ENCODE results near the gene GOLT1A. TPM values are rescaled to one million over a fixed set of nuclear protein-coding genes. Genes with fewer than 3 reads are reported as not detected.

GOLT1A gene
- total RNA-seq, 2 donors from 2014 or later: not detected

GRCh38 chr1:204225841-204226735, 12.3 kb upstream of the GOLT1A start:
- Histone ChIP-seq H3K9me3 (no peaks in the 10 kb centered on the region), H3K27me3 (no peaks in the 10 kb centered on the region), H3K27ac (no peak overlapping the region), H3K4me1 (no peaks in the 10 kb centered on the region), H3K4me3 (no peak overlapping the region), H3K36me3 (peaks cover 49% of the 10 kb centered on the region)
- no peak for TF ChIP-seq CTCF (IDR thresholded peaks at IDR 0.05)
- no peak for DNase-seq (ENCODE audit: low spot score)

GRCh38 chr1:204224655-204225054, 10.9 kb upstream of the GOLT1A start:
- Histone ChIP-seq H3K4me1 (no peaks in the 10 kb centered on the region), H3K9me3 (no peaks in the 10 kb centered on the region), H3K4me3 (no peak overlapping the region), H3K27me3 (no peaks in the 10 kb centered on the region), H3K27ac (no peak overlapping the region), H3K36me3 (peaks cover 37% of the 10 kb centered on the region)
- TF ChIP-seq CTCF (IDR thresholded peaks at IDR 0.05): no peak
- DNase-seq (ENCODE audit: low spot score): no peak

- no peak for DNase-seq (ENCODE audit: low spot score)
- TF ChIP-seq CTCF (IDR thresholded peaks at IDR 0.05): no peak
- Histone ChIP-seq H3K27me3 (no peaks in the 10 kb centered on the region), H3K4me3 (no peak overlapping the region), H3K36me3 (peaks cover 27% of the 10 kb centered on the region), H3K4me1 (no peaks in the 10 kb centered on the region), H3K9me3 (no peaks in the 10 kb centered on the region), H3K27ac (no peak overlapping the region)
Measured at GRCh38 chr1:204223129-204223860, 9.5 kb upstream of the GOLT1A start.

GRCh38 chr1:204222764-204223055, 8.9 kb upstream of the GOLT1A start:
- Histone ChIP-seq H3K36me3 (peaks cover 21% of the 10 kb centered on the region), H3K9me3 (no peaks in the 10 kb centered on the region), H3K4me3 (no peak overlapping the region), H3K27ac (no peak overlapping the region), H3K4me1 (no peaks in the 10 kb centered on the region), H3K27me3 (no peaks in the 10 kb centered on the region)
- no peak for TF ChIP-seq CTCF (IDR thresholded peaks at IDR 0.05)
- no peak for DNase-seq (ENCODE audit: low spot score)

- Histone ChIP-seq H3K4me1 (no peaks in the 10 kb centered on the region), H3K4me3 (no peak overlapping the region), H3K27me3 (no peaks in the 10 kb centered on the region), H3K36me3 (peaks cover 18% of the 10 kb centered on the region), H3K9me3 (no peaks in the 10 kb centered on the region), H3K27ac (no peak overlapping the region)
- DNase-seq (ENCODE audit: low spot score): no peak
- TF ChIP-seq CTCF (IDR thresholded peaks at IDR 0.05): no peak
Measured at GRCh38 chr1:204222006-204222763, 8.4 kb upstream of the GOLT1A start.
